DND-41 (cell line): ENCODE results near the gene PPP1R13B.

Source experiments
- ATAC-seq: fragments of 200-7000 bp; cut with Tn5 transposase; 3 replicates; pipeline ENCODE4 v1.9.1; 2021; ENCODE audit warnings: low read depth; ENCODE audit not compliant: insufficient read depth
- DNase-seq: peaks from one replicate; pipeline ENCODE4 v3.0.0-alpha.2; 2020
- H2AFZ ChIP-seq: 2 replicates; pipeline ENCODE4 v1.6.0; 2012; ENCODE audit warnings: low read depth, low read length
- H3K27ac ChIP-seq: 2 replicates; pipeline ENCODE4 v1.5.1; 2012; ENCODE audit warnings: low read length, inconsistent platforms
- H3K27me3 ChIP-seq: fragments of 200-600 bp; sonication (generic); 2 replicates; pipeline ENCODE4 v1.6.0; 2012; ENCODE audit warnings: low read length, mild to moderate bottlenecking, inconsistent platforms; ENCODE audit not compliant: insufficient read depth, poor library complexity
- H3K36me3 ChIP-seq: 2 replicates; pipeline ENCODE4 v1.5.1; 2012; ENCODE audit warnings: low read length, inconsistent platforms; ENCODE audit not compliant: insufficient read depth
- H3K4me1 ChIP-seq: 2 replicates; pipeline ENCODE4 v1.5.1; 2012; ENCODE audit warnings: mild to moderate bottlenecking, low read length; ENCODE audit not compliant: insufficient read depth
- H3K4me2 ChIP-seq: 2 replicates; pipeline ENCODE4 v1.6.0; 2012; ENCODE audit warnings: mild to moderate bottlenecking, moderate library complexity, low read length, inconsistent platforms; ENCODE audit not compliant: insufficient read depth
- H3K4me3 ChIP-seq, 2 experiments: fragments of 200-600 bp in 1 of 2; shearing (Covaris generic) in 1 of 2; 2 replicates each; pipeline ENCODE4 v1.5.1; 2012 to 2016; ENCODE audit warnings: inconsistent platforms in 2 of 2, low read length in 2 of 2, mild to moderate bottlenecking in 2 of 2, low read depth in 1 of 2, moderate library complexity in 1 of 2
- H3K79me2 ChIP-seq: 2 replicates; pipeline ENCODE4 v1.6.0; 2012; ENCODE audit warnings: low read length, inconsistent platforms; ENCODE audit not compliant: insufficient read depth
- H3K9ac ChIP-seq: 2 replicates; pipeline ENCODE4 v1.6.0; 2012; ENCODE audit warnings: low read depth, mild to moderate bottlenecking, inconsistent platforms, low read length, moderate library complexity
- H3K9me3 ChIP-seq: 2 replicates; pipeline ENCODE4 v1.5.1; 2012; ENCODE audit warnings: low read length, moderate library complexity, mild to moderate bottlenecking, inconsistent platforms; ENCODE audit not compliant: insufficient read depth, severe bottlenecking
- H4K20me1 ChIP-seq: 2 replicates; pipeline ENCODE4 v1.6.0; 2012; ENCODE audit warnings: low read length; ENCODE audit not compliant: insufficient read depth
- EZH2 ChIP-seq: IDR thresholded peaks from 3 replicates; pipeline ENCODE4 v1.6.1; 2012; ENCODE audit warnings: borderline replicate concordance, low read depth, mild to moderate bottlenecking, moderate library complexity, low read length, inconsistent platforms; ENCODE audit not compliant: severe bottlenecking
- TF ChIP-seq, protein P1 (sequence below): IDR thresholded peaks from 2 replicates; pipeline ENCODE4 v1.5.1; 2012; ENCODE audit warnings: borderline replicate concordance, low read length, moderate library complexity, mild to moderate bottlenecking; ENCODE audit not compliant: poor library complexity, severe bottlenecking; ENCODE audit errors: extremely low read depth

PPP1R13B gene

DNA sequence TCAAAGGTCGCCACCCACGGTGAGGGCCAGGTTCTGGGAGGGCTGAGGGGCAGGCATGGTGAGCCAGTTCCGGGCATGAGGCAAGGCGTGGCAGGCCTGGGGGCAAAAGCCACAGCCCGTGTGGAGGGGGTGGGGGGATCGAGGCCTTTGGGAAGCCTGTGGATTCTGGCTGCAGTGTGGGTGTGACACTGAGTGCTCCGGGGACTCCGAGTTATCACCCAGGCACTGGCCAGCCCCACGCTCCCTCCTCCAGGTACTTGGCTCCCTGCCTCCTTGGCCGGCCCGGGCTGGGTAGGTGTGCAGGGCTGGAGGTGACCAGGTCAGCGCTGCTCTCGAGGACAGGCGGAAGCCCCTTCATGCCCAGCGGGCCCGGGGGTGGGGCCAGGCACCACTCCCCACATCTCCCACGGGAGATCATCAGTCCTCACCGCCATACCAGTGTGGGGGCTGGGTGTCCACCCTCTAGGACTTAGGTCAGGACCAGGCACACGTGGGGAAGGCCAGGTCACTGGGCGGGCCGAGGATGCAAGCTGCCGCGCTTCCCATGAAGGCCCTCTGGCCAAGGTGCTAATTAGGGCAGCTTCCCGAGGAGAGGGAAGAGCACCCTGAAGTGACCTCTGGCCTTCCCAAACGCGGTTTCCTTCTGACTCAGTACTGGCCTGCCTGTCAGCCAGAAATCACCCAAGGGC, 46.8 kb upstream of the PPP1R13B start:
- Histone ChIP-seq H3K4me1 (no peaks in the 10 kb centered on the region), H4K20me1 (no peaks in the 10 kb centered on the region), H3K9ac (no peak overlapping the region), H2AFZ (no peak overlapping the region), H3K79me2 (no peaks in the 10 kb centered on the region), H3K27me3 (no peaks in the 10 kb centered on the region), H3K27ac (no peak overlapping the region), H3K9me3 (no peaks in the 10 kb centered on the region), H3K4me3 (no peak overlapping the region), H3K4me2 (no peak overlapping the region), H3K36me3 (no peaks in the 10 kb centered on the region)
- ATAC-seq (no peak), DNase-seq (no peak)
- TF ChIP-seq, protein P1, sequence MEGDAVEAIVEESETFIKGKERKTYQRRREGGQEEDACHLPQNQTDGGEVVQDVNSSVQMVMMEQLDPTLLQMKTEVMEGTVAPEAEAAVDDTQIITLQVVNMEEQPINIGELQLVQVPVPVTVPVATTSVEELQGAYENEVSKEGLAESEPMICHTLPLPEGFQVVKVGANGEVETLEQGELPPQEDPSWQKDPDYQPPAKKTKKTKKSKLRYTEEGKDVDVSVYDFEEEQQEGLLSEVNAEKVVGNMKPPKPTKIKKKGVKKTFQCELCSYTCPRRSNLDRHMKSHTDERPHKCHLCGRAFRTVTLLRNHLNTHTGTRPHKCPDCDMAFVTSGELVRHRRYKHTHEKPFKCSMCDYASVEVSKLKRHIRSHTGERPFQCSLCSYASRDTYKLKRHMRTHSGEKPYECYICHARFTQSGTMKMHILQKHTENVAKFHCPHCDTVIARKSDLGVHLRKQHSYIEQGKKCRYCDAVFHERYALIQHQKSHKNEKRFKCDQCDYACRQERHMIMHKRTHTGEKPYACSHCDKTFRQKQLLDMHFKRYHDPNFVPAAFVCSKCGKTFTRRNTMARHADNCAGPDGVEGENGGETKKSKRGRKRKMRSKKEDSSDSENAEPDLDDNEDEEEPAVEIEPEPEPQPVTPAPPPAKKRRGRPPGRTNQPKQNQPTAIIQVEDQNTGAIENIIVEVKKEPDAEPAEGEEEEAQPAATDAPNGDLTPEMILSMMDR = no peak
- TF ChIP-seq EZH2 = no peak

DNA sequence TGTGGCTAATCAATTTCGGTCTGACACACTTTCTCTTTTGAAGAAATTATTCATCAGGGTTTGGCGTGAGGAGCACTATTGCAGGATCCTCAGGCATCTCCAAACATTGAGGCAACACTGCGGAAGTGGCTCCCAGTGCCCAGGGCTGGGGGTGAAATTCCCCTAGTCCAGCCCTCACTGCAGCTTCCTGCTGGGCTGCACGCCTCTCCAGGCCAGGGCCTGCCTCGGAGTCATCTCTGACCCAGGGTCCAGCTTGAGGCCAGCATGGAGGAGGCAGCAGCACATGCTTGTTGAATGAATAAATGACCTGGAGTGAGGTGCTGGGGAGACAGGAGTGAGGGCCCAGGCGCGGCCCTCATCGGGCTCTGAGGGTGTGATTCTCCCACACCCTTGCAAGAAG, 44.9 kb upstream of the PPP1R13B start:
- H3K4me2 ChIP-seq = no peak overlapping the region
- no peaks in the 10 kb centered on the region for H4K20me1 ChIP-seq
- no peak overlapping the region for H3K4me3 ChIP-seq
- H3K79me2 ChIP-seq = no peaks in the 10 kb centered on the region
- H3K9ac ChIP-seq = no peak overlapping the region
- H3K4me1 ChIP-seq = no peaks in the 10 kb centered on the region
- no peak overlapping the region for H3K27ac ChIP-seq
- no peak for ATAC-seq
- DNase-seq = no peak
- TF ChIP-seq EZH2 = no peak
- TF ChIP-seq, protein P1 = no peak
- H2AFZ ChIP-seq = no peak overlapping the region
- H3K27me3 ChIP-seq = no peaks in the 10 kb centered on the region
- H3K9me3 ChIP-seq = no peaks in the 10 kb centered on the region
- no peaks in the 10 kb centered on the region for H3K36me3 ChIP-seq

DNA sequence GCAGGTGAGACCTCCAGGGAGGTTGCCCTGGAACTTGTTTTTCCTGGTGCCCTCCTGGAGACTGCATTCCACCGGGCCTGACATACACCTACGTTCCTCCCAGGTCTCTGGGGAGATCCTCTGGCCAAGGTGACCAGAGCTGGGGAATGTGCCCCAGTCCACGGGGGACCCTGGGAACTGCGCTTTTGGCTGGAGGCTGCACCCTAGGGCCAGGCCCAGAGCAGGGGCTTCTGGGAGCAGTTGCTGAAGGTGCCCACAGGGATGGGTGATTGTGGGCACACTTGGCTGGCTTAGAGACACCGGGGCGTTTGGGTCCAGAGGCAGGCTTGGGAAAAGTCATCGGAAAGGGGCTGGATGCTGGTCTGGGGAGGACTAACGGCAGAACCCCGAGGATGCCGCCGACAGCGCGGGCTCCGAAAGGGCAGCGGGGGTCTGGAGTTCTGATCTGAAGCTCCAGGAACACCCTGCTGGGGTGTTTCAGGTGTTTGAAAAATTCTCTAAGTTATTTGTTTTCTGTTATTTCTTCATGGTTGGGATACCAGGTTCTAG, 44.4 kb upstream of the PPP1R13B start:
- Histone ChIP-seq H3K4me3 (no peak overlapping the region), H3K4me2 (no peak overlapping the region), H3K27me3 (no peaks in the 10 kb centered on the region), H3K79me2 (no peaks in the 10 kb centered on the region), H4K20me1 (no peaks in the 10 kb centered on the region), H3K9me3 (no peaks in the 10 kb centered on the region), H3K4me1 (no peaks in the 10 kb centered on the region), H3K9ac (no peak overlapping the region), H3K27ac (no peak overlapping the region), H3K36me3 (no peaks in the 10 kb centered on the region), H2AFZ (no peak overlapping the region)
- ATAC-seq = no peak
- DNase-seq = no peak
- no peak for TF ChIP-seq EZH2
- TF ChIP-seq, protein P1 = no peak
